Spleen (tissue), 7 donors: ENCODE measurements around the gene DNM3.

Source experiments
- POLR2A ChIP-seq, 3 donors: fragments of 450-650 bp; IDR thresholded peaks; one replicate each; pipeline ENCODE4 v1.5.1; 2017; ENCODE audit warnings: antibody characterized with exemption in 3 of 3, mild to moderate bottlenecking in 1 of 3
- TF ChIP-seq, protein P1 (sequence below), 11 experiments: fragments of 200-600 bp in 7 of 11; fragments of 450-650 bp in 4 of 11; sonication (generic) in 4 of 11; IDR thresholded peaks in 8 of 11; conservative IDR thresholded peaks in 3 of 11; 1 replicate in 7 of 11; 2 replicates in 4 of 11; pipeline versions ENCODE4 v1.4.0 to v1.8.0; 2016 to 2021; ENCODE audit warnings: antibody characterized with exemption in 11 of 11, inconsistent platforms in 4 of 11, mild to moderate bottlenecking in 1 of 11
- donor health status: DM: no; HTN: no; CAD: no; lungs with moderate emphysema.
- donor health status: DM: no; HTN: no; CAD: no.
- donor health status: DM: no; HTN: no; CAD: no.

DNA sequence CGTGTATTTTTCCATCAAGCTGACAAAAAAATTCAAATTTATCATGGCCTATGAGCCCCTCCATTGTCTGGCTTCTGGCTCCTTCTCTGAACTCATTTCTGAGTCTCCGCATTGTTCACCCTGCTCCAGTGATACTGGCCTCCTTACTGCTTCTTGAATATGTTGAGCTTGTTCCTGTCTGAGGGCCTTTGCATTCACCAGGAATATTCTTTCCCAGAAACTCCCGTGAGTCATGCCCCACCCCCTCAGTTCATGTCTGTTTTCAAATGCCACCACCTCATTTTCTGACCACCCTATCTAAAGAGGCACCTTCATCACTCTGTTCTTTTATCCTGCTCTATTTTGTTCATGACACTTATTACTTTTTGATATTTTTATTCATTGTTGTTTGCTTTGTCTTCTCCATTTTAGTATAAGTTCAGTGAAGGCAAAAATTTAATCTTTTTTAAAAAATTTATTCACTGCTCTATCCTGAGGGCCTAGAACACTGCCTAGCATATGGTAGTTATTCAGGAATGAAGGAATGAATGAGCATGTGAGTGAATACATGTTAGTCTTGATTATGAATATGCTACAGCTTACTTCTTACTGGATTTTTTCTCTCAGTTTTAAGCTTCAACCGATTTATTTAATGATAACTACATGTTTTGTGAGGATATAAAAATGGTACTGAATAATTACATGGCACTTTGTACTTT lies 438.8 kb downstream of the DNM3 start:
- TF ChIP-seq POLR2A (IDR thresholded peaks at IDR 0.05), result no peak
- TF ChIP-seq, protein P1, sequence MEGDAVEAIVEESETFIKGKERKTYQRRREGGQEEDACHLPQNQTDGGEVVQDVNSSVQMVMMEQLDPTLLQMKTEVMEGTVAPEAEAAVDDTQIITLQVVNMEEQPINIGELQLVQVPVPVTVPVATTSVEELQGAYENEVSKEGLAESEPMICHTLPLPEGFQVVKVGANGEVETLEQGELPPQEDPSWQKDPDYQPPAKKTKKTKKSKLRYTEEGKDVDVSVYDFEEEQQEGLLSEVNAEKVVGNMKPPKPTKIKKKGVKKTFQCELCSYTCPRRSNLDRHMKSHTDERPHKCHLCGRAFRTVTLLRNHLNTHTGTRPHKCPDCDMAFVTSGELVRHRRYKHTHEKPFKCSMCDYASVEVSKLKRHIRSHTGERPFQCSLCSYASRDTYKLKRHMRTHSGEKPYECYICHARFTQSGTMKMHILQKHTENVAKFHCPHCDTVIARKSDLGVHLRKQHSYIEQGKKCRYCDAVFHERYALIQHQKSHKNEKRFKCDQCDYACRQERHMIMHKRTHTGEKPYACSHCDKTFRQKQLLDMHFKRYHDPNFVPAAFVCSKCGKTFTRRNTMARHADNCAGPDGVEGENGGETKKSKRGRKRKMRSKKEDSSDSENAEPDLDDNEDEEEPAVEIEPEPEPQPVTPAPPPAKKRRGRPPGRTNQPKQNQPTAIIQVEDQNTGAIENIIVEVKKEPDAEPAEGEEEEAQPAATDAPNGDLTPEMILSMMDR (IDR thresholded peaks at IDR 0.05 in 8 of 11, conservative IDR thresholded peaks at IDR 0.05 in 3 of 11), result no peak
